B cell (primary cell): ENCODE measurements around the gene MEIOB. TPM values are rescaled to one million over a fixed set of nuclear protein-coding genes. Genes with fewer than 3 reads are reported as not detected.

Experiments used
- ATAC-seq: fragments of 200-7000 bp; cut with Tn5 transposase; one replicate; pipeline ENCODE4 v1.10.0; 2021; ENCODE audit warnings: low read depth, mild to moderate bottlenecking, moderate number of reproducible peaks, moderate library complexity
- CTCF ChIA-PET: fragments of 350-600 bp; sonication (Branson Sonifier 250); formaldehyde crosslinking; loops from one replicate; lab custom pipeline; 2021; ENCODE audit warnings: antibody characterized with exemption, inconsistent platforms; lab: Charles Lee
- POLR2A ChIA-PET: fragments of 350-600 bp; sonication (Branson Sonifier 250); formaldehyde crosslinking; loops from one replicate; lab custom pipeline; 2021; ENCODE audit warnings: antibody characterized with exemption; lab: Charles Lee
- DNase-seq: peaks from one replicate; pipeline ENCODE4 v3.0.0; 2013
- H2AFZ ChIP-seq: 2 replicates; pipeline ENCODE4 v1.6.1; 2012; ENCODE audit warnings: mild to moderate bottlenecking, low read depth, low read length; ENCODE audit not compliant: insufficient read depth, poor library complexity, severe bottlenecking
- H3K27ac ChIP-seq, 2 donors: 1 replicate in 1 of 2; 2 replicates in 1 of 2; pipeline ENCODE4 v1.5.1; 2012 to 2013; ENCODE audit warnings: low read length in 2 of 2, mild to moderate bottlenecking in 2 of 2, moderate library complexity in 1 of 2
- H3K27me3 ChIP-seq, 4 experiments: fragments of 200-600 bp in 1 of 4; sonication (generic) in 1 of 4; replicated peaks in 1 of 4; 1 replicate in 2 of 4; 2 replicates in 2 of 4; pipeline versions ENCODE4 v1.6.1 to v1.7.0; 2013 to 2016; ENCODE audit warnings: low read length in 3 of 4, mild to moderate bottlenecking in 2 of 4, mixed read lengths in 1 of 4, moderate library complexity in 1 of 4; ENCODE audit not compliant: insufficient read depth in 4 of 4, control insufficient read depth in 3 of 4; ENCODE audit errors: control extremely low read depth in 1 of 4
- H3K36me3 ChIP-seq, 2 experiments: replicated peaks in 1 of 2; 1 replicate in 1 of 2; 2 replicates in 1 of 2; pipeline versions ENCODE4 v1.6.1 to v1.7.1; 2013; ENCODE audit warnings: low read length in 1 of 2; ENCODE audit not compliant: insufficient read depth in 2 of 2, control insufficient read depth in 1 of 2; ENCODE audit errors: control extremely low read depth in 1 of 2, extremely low read depth in 1 of 2
- H3K4me1 ChIP-seq, 2 donors: fragments of 200-600 bp in 1 of 2; sonication (generic) in 1 of 2; 1 replicate in 1 of 2; 2 replicates in 1 of 2; pipeline versions ENCODE4 v1.5.1 to v1.6.1; 2013 to 2017; ENCODE audit warnings: low read length in 2 of 2; ENCODE audit not compliant: control insufficient read depth in 2 of 2, insufficient read depth in 2 of 2
- H3K4me2 ChIP-seq: replicated peaks from 2 replicates; pipeline ENCODE3; 2012; ENCODE audit warnings: mild to moderate bottlenecking, low read depth, low read length; ENCODE audit not compliant: poor library complexity, severe bottlenecking
- H3K4me3 ChIP-seq, 5 experiments: fragments of 200-600 bp in 1 of 5; sonication (generic) in 1 of 5; 1 replicate in 3 of 5; 2 replicates in 2 of 5; pipeline versions ENCODE4 v1.5.1 to v1.7.0; 2011 to 2016; ENCODE audit warnings: low read length in 4 of 5, mild to moderate bottlenecking in 4 of 5, low read depth in 2 of 5, control low read depth in 1 of 5, moderate library complexity in 1 of 5; ENCODE audit not compliant: insufficient read depth in 1 of 5; ENCODE audit errors: control extremely low read depth in 1 of 5, extremely low read depth in 1 of 5
- H3K79me2 ChIP-seq: fragments of 200-600 bp; sonication (generic); one replicate; pipeline ENCODE4 v1.6.0; 2016; ENCODE audit warnings: low read length; ENCODE audit not compliant: control insufficient read depth, insufficient read depth
- H3K9ac ChIP-seq: fragments of 200-600 bp; sonication (generic); 2 replicates; pipeline ENCODE4 v1.6.1; 2017; ENCODE audit warnings: mild to moderate bottlenecking, low read length, moderate library complexity
- H3K9me3 ChIP-seq, 3 donors: one replicate each; pipeline versions ENCODE4 v1.6.1 to v1.7.1; 2013; ENCODE audit warnings: low read length in 2 of 3; ENCODE audit not compliant: control insufficient read depth in 2 of 3, insufficient read depth in 1 of 3; ENCODE audit errors: control extremely low read depth in 1 of 3
- H4K20me1 ChIP-seq: 2 replicates; pipeline ENCODE4 v1.6.0; 2012; ENCODE audit warnings: mild to moderate bottlenecking, low read length; ENCODE audit not compliant: insufficient read depth, control insufficient read depth, poor library complexity, severe bottlenecking
- H3K27ac Mint-ChIP-seq: one replicate; pipeline ENCODE4 v1.8.0; 2021; ENCODE audit warnings: mixed read lengths
- H3K27me3 Mint-ChIP-seq: one replicate; pipeline ENCODE4 v1.8.0; 2021; ENCODE audit warnings: mixed read lengths
- H3K4me1 Mint-ChIP-seq: one replicate; pipeline ENCODE4 v1.8.0; 2021; ENCODE audit warnings: mixed read lengths
- H3K4me3 Mint-ChIP-seq: one replicate; pipeline ENCODE4 v1.8.0; 2021; ENCODE audit warnings: mixed read lengths
- H3K9me3 Mint-ChIP-seq: one replicate; pipeline ENCODE4 v1.8.0; 2022; ENCODE audit warnings: mixed read lengths; ENCODE audit not compliant: insufficient read depth
- EZH2 ChIP-seq: IDR thresholded peaks from 2 replicates; pipeline ENCODE4 v1.6.1; 2012; ENCODE audit warnings: borderline replicate concordance, low read depth, mild to moderate bottlenecking, moderate library complexity, low read length; ENCODE audit not compliant: insufficient read depth, poor library complexity, severe bottlenecking
- WGBS: methylation state at CpG from one replicate; pipeline ENCODE4 v1.1.5; 2013; ENCODE audit warnings: missing lambda C conversion rate; ENCODE audit not compliant: insufficient coverage; 5-methylcytosine and 5-hydroxymethylcytosine counted together
- intact Hi-C: fragments of 100-400 bp; cut with micrococcal nuclease; formaldehyde crosslinking; loops from one replicate; pipeline ENCODE4 v1.10.0; 2022
- polyA plus RNA-seq: library from polyadenylated mRNA; depleted of rRNA; stranded (reverse); fragments of >200 nt; gene quantifications from 2 replicates; pipeline ENCODE4 v1.2.3, GENCODE V29; 2012
- total RNA-seq, 2 donors: library from RNA; stranded (reverse); fragments of 120-200 nt in 1 of 2; gene quantifications; 1 replicate in 1 of 2; 2 replicates in 1 of 2; pipeline versions ENCODE4 v1.2.3 to v1.2.4, GENCODE V29; 2013 to 2022
- TF ChIP-seq, protein P1 (sequence below): fragments of 200-600 bp; IDR thresholded peaks from one replicate; pipeline ENCODE4 v1.8.0; 2022; ENCODE audit warnings: antibody characterized with exemption, mild to moderate bottlenecking

The MEIOB gene
- total and polyA plus RNA-seq, 2 donors (not counting 1 experiment from before 2014, with no cell fraction given), result not detected

DNA sequence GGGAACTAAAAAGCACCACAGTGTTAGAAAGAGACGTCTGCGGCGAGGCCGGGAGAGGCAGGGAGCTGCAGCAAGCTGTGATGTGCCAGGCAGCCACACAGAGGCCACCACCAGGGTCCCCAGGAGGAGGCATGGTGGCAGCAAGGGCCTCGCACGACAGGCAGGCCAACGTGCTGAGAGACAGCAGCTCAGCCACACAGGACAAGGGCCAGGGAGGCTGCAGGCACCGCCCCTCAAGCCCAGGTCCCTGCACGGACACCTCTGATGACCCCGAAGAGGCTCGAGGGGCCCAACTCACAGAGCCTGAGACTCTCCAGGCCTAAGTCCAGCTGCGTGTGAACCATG, 51.0 kb downstream of the MEIOB start:
- peaks cover 0 to 49% of the 10 kb centered on the region in 2 experiments for H3K36me3 ChIP-seq
- no peaks in the 10 kb centered on the region for H3K9me3 Mint-ChIP-seq
- no peaks in the 10 kb centered on the region for H3K9me3 ChIP-seq
- no peaks in the 10 kb centered on the region for H3K27me3 ChIP-seq
- 97% methylated on average over 12 of the region's 12 CpGs for WGBS
- POLR2A ChIA-PET, result no interaction called here
- H3K4me2 ChIP-seq, result no peak overlapping the region
- H3K4me3 ChIP-seq, result no peak overlapping the region
- intact Hi-C loops, result no loop called here
- DNase-seq (no peak), ATAC-seq (no peak)
- peaks cover 7 to 9% of the 10 kb centered on the region in 2 donors for H3K4me1 ChIP-seq
- no peaks in the 10 kb centered on the region for H3K27me3 Mint-ChIP-seq
- H3K27ac Mint-ChIP-seq, result no peak overlapping the region
- H3K4me1 Mint-ChIP-seq, result peaks cover 16% of the 10 kb centered on the region
- CTCF ChIA-PET, result no interaction called here
- peaks cover 50% of the 10 kb centered on the region for H3K79me2 ChIP-seq
- H4K20me1 ChIP-seq, result peaks cover 56% of the 10 kb centered on the region
- H3K4me3 Mint-ChIP-seq, result no peak overlapping the region
- no peak overlapping the region for H3K9ac ChIP-seq
- TF ChIP-seq, protein P1, sequence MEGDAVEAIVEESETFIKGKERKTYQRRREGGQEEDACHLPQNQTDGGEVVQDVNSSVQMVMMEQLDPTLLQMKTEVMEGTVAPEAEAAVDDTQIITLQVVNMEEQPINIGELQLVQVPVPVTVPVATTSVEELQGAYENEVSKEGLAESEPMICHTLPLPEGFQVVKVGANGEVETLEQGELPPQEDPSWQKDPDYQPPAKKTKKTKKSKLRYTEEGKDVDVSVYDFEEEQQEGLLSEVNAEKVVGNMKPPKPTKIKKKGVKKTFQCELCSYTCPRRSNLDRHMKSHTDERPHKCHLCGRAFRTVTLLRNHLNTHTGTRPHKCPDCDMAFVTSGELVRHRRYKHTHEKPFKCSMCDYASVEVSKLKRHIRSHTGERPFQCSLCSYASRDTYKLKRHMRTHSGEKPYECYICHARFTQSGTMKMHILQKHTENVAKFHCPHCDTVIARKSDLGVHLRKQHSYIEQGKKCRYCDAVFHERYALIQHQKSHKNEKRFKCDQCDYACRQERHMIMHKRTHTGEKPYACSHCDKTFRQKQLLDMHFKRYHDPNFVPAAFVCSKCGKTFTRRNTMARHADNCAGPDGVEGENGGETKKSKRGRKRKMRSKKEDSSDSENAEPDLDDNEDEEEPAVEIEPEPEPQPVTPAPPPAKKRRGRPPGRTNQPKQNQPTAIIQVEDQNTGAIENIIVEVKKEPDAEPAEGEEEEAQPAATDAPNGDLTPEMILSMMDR, result no peak
- TF ChIP-seq EZH2, result no peak
- no peak overlapping the region for H3K27ac ChIP-seq
- H2AFZ ChIP-seq, result no peak overlapping the region

DNA sequence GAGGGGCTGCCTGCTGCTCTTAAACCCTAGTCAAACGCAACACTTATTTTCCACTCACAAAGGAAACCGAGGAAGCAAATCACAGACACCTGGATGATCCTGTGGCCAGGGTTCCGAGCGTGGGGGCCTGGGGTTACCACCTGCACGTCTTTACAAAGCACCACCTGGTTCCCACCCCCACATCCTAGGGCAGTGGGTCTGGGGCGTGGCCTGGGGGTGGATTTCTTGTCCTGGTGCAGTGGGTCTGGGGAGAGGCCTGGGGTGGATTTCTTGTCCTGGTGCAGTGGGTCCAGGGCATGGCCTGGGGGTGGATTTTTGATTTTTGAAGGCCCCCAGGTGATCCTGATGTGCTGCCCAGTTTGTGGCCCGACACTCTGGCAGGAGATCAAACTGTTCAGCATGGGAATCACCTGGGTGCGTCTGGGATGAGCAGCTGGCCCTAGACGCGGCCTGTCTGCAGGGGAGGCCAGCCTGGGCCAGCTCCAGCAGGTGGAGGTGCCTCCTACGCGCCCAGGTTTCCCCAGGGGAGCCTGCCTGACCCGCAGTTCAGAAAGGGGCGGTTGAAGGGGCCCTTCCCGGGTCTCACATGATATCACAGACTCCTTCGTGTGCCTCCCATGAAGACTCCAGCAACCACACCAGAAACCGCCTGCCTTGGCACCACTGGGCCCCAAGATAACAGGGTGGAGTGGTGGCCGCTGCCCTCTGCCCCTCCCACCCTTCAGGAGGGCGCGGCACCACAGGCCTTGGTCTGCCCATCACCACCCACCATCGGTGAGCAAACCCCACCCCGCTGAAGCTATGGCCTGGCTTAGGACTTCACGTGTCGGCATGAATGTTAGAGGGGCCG, 51.6 kb downstream of the MEIOB start:
- Mint-ChIP-seq H3K4me3 (no peak overlapping the region), H3K9me3 (no peaks in the 10 kb centered on the region), H3K27me3 (no peaks in the 10 kb centered on the region), H3K27ac (no peak overlapping the region), H3K4me1 (peaks cover 11% of the 10 kb centered on the region)
- H4K20me1 ChIP-seq, result peaks cover 53% of the 10 kb centered on the region
- WGBS, result 95% methylated on average over 21 of the region's 25 CpGs
- H3K4me3 ChIP-seq, result no peak overlapping the region
- DNase-seq (no peak), ATAC-seq (no peak)
- no peaks in the 10 kb centered on the region for H3K9me3 ChIP-seq
- peaks cover 44% of the 10 kb centered on the region for H3K79me2 ChIP-seq
- H3K4me2 ChIP-seq, result no peak overlapping the region
- peaks cover 2 to 3% of the 10 kb centered on the region in 2 donors for H3K4me1 ChIP-seq
- ChIA-PET POLR2A (no interaction called here), CTCF (no interaction called here)
- no peak overlapping the region for H3K9ac ChIP-seq
- intact Hi-C loops, result no loop called here
- no peaks in the 10 kb centered on the region for H3K27me3 ChIP-seq
- H2AFZ ChIP-seq, result no peak overlapping the region
- TF ChIP-seq, protein P1, result no peak
- no peak for TF ChIP-seq EZH2
- H3K36me3 ChIP-seq, result peaks cover 0 to 49% of the 10 kb centered on the region in 2 experiments
- no peak overlapping the region for H3K27ac ChIP-seq
